Progenitor cell of endocrine pancreas (in vitro differentiated cells): ENCODE data around the gene TSNAXIP1. TPM values are rescaled to one million over a fixed set of nuclear protein-coding genes. Genes with fewer than 3 reads are reported as not detected.

ENCODE experiments used
- DNase-seq: peaks from one replicate; pipeline ENCODE4 v3.0.0; 2021; ENCODE audit warnings: low spot score; ENCODE audit not compliant: unreplicated experiment
- H3K27ac Mint-ChIP-seq: 2 replicates; pipeline ENCODE4 v1.8.0; 2021; ENCODE audit warnings: mild to moderate bottlenecking, moderate library complexity, mixed read lengths
- H3K27me3 Mint-ChIP-seq: 2 replicates; pipeline ENCODE4 v1.8.0; 2021; ENCODE audit warnings: mixed read lengths
- H3K36me3 Mint-ChIP-seq: 2 replicates; pipeline ENCODE4 v1.8.0; 2022; ENCODE audit warnings: mixed read lengths; ENCODE audit not compliant: insufficient read depth
- H3K4me1 Mint-ChIP-seq: 2 replicates; pipeline ENCODE4 v1.8.0; 2021; ENCODE audit warnings: low read depth, mixed read lengths
- H3K4me3 Mint-ChIP-seq: 2 replicates; pipeline ENCODE4 v1.8.0; 2021; ENCODE audit warnings: low read depth, mild to moderate bottlenecking, moderate library complexity, mixed read lengths
- H3K9me3 Mint-ChIP-seq: 2 replicates; pipeline ENCODE4 v1.8.0; 2021; ENCODE audit warnings: low read depth, mixed read lengths
- total RNA-seq: library from RNA; stranded (reverse); gene quantifications from 2 replicates; pipeline ENCODE4 v1.2.1, GENCODE V29; 2021
- TF ChIP-seq, protein P1 (sequence below): fragments of 200-600 bp; sonication (generic); IDR thresholded peaks from one replicate; pipeline ENCODE4 v1.5.0; 2021; ENCODE audit warnings: antibody characterized with exemption, mild to moderate bottlenecking; ENCODE audit not compliant: unreplicated experiment

Gene TSNAXIP1
- total RNA-seq, 1 donor from 2014 or later, result 14.5 TPM

DNA sequence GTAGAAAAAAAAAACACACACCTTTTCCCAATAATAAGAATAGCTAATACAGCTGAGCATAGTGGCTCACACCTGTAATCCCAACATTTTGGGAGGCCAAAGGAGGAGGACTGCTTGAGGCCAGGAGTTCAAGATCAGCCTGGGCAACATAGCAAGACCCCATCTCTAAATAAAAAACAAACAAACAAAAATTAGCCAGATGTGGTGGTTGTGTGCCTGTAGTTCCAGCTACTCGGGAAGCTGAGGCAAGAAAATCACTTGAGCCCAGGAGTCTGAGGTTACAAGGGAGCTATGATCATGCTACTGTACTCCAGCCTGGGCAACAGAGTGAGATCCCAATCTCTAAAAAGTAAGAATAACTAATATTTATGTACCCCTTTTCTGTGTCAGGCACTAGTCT, 44.8 kb upstream of the TSNAXIP1 start:
- no peak for DNase-seq
- no peaks in the 10 kb centered on the region for H3K4me1 Mint-ChIP-seq
- TF ChIP-seq, protein P1, sequence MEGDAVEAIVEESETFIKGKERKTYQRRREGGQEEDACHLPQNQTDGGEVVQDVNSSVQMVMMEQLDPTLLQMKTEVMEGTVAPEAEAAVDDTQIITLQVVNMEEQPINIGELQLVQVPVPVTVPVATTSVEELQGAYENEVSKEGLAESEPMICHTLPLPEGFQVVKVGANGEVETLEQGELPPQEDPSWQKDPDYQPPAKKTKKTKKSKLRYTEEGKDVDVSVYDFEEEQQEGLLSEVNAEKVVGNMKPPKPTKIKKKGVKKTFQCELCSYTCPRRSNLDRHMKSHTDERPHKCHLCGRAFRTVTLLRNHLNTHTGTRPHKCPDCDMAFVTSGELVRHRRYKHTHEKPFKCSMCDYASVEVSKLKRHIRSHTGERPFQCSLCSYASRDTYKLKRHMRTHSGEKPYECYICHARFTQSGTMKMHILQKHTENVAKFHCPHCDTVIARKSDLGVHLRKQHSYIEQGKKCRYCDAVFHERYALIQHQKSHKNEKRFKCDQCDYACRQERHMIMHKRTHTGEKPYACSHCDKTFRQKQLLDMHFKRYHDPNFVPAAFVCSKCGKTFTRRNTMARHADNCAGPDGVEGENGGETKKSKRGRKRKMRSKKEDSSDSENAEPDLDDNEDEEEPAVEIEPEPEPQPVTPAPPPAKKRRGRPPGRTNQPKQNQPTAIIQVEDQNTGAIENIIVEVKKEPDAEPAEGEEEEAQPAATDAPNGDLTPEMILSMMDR, result no peak
- H3K9me3 Mint-ChIP-seq, result no peaks in the 10 kb centered on the region
- no peak overlapping the region for H3K27ac Mint-ChIP-seq
- H3K36me3 Mint-ChIP-seq, result peaks cover 3% of the 10 kb centered on the region
- no peaks in the 10 kb centered on the region for H3K27me3 Mint-ChIP-seq
- no peak overlapping the region for H3K4me3 Mint-ChIP-seq

GRCh38 chr16:67762385-67762784, 44.3 kb upstream of the TSNAXIP1 start:
- TF ChIP-seq, protein P1, result no peak
- no peaks in the 10 kb centered on the region for H3K27me3 Mint-ChIP-seq
- no peak for DNase-seq
- H3K27ac Mint-ChIP-seq, result no peak overlapping the region
- H3K36me3 Mint-ChIP-seq, result peaks cover 3% of the 10 kb centered on the region
- no peaks in the 10 kb centered on the region for H3K9me3 Mint-ChIP-seq
- H3K4me3 Mint-ChIP-seq, result no peak overlapping the region
- H3K4me1 Mint-ChIP-seq, result no peaks in the 10 kb centered on the region

DNA sequence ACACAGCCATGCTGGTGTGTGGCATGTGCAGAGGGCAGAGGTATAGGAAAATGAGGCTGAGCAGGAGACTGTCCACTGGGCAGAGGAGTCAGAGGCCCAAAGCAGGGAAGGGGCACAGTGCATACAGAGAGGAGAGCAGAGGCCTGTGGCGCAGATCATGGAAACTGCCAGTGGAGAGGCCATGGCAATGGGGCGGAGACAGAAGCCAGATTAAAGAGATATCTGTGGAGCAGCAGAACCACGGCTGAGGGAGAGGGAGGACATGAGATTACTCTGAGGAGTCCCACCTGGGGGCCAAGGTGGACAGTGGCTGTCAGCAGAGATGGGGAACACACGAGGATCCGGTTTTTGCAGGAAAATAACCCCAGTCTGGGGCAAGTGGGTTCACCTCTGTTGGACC, 43.6 kb upstream of the TSNAXIP1 start:
- no peak for DNase-seq
- Mint-ChIP-seq H3K36me3 (peaks cover 3% of the 10 kb centered on the region), H3K27me3 (no peaks in the 10 kb centered on the region), H3K27ac (peak overlapping the region; percentile 56), H3K9me3 (no peaks in the 10 kb centered on the region), H3K4me3 (no peak overlapping the region), H3K4me1 (no peaks in the 10 kb centered on the region)
- TF ChIP-seq, protein P1, result no peak

DNA sequence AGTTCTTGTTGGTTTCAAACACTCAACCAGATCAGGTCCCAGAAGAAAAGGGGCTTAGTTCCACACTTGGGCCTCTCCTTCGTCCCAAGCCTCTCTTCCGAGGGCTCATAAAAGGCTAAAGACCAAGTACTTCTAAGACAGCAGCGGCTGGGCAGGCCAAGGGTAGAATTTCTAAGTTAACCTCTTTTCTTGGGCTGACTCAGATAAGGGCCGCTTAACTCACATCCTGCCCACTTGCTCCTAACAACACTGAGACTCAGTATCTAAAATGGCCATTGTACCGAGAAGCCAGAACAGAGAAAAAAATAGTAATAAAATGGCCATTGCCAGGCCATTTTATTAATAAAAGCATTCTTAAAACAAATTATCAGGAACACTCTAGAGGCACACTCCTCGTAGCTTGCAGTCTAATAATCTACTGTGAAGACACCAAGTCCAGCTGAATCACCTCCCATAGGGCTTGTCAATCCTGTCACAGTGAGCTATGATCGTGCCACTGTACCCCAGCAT, 42.5 kb upstream of the TSNAXIP1 start:
- H3K27me3 Mint-ChIP-seq, result no peaks in the 10 kb centered on the region
- no peaks in the 10 kb centered on the region for H3K9me3 Mint-ChIP-seq
- H3K4me1 Mint-ChIP-seq, result no peaks in the 10 kb centered on the region
- no peak overlapping the region for H3K4me3 Mint-ChIP-seq
- TF ChIP-seq, protein P1, result no peak
- H3K27ac Mint-ChIP-seq, result no peak overlapping the region
- DNase-seq, result no peak
- peaks cover 3% of the 10 kb centered on the region for H3K36me3 Mint-ChIP-seq

DNA sequence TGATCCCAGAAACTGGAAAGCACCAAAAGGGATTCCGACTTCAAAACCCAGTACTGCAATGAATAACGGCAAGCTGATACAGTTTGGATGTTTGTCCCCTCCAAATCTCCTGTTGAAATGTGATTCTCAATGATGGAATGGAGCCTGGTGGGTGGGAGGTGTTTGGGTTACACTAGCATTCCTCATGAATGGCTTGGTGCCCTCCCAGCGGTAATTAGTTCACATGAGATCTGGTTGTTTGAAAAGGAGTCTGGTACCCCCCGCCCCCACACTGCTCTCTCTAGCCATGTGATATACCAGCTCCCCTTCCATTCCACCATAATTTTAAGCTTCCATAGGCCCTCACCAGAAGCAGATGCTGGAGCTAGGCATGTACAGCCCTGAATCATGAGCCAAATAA, 40.4 kb upstream of the TSNAXIP1 start:
- H3K4me1 Mint-ChIP-seq, result no peaks in the 10 kb centered on the region
- DNase-seq, result no peak
- H3K27me3 Mint-ChIP-seq, result no peaks in the 10 kb centered on the region
- no peak overlapping the region for H3K4me3 Mint-ChIP-seq
- no peaks in the 10 kb centered on the region for H3K9me3 Mint-ChIP-seq
- TF ChIP-seq, protein P1, result no peak
- peaks cover 8% of the 10 kb centered on the region for H3K36me3 Mint-ChIP-seq
- no peak overlapping the region for H3K27ac Mint-ChIP-seq
